HepG2 (cell line): ENCODE data around the gene MYLK2.

Experiments used
- ARHGAP35 ChIP-seq: sonication (generic); formaldehyde crosslinking; IDR thresholded peaks from 2 replicates; pipeline ENCODE4 v1.9.0; 2022; ENCODE audit warnings: mild to moderate bottlenecking, inconsistent platforms, moderate library complexity, missing genetic modification reagents, borderline replicate concordance
- ATF4 ChIP-seq, 2 experiments: fragments of 450-650 bp in 1 of 2; sonication (generic) in 1 of 2; formaldehyde crosslinking; IDR thresholded peaks; 2 replicates each; pipeline versions ENCODE4 v1.5.0 to v1.8.0; 2020 to 2022; ENCODE audit warnings: mild to moderate bottlenecking in 1 of 2, missing genetic modification reagents in 1 of 2
- GABPA ChIP-seq, 2 experiments: IDR thresholded peaks; 2 replicates each; pipeline ENCODE4 v1.6.1; 2011 to 2016; ENCODE audit warnings: low read depth in 2 of 2, low read length in 1 of 2, missing biosample characterization in 1 of 2, missing genetic modification characterization in 1 of 2
- IRF2 ChIP-seq: IDR thresholded peaks from 2 replicates; pipeline ENCODE4 v1.6.1; 2018; ENCODE audit warnings: missing genetic modification reagents, missing compliant biosample characterization
- MYC ChIP-seq: sonication (generic); formaldehyde crosslinking; IDR thresholded peaks from 2 replicates; pipeline ENCODE4 v1.9.0; 2021; ENCODE audit warnings: missing genetic modification reagents, borderline replicate concordance
- PHF8 ChIP-seq: sonication (generic); formaldehyde crosslinking; IDR thresholded peaks from 2 replicates; pipeline ENCODE4 v1.5.0; 2020; ENCODE audit warnings: missing genetic modification reagents
- POLR2AphosphoS5 ChIP-seq: IDR thresholded peaks from 2 replicates; pipeline ENCODE4 v1.6.1; 2012; ENCODE audit warnings: low read depth, low read length
- ZHX1 ChIP-seq: sonication (generic); formaldehyde crosslinking; IDR thresholded peaks from 2 replicates; pipeline ENCODE4 v1.8.1; 2022; ENCODE audit warnings: low read depth, mild to moderate bottlenecking, missing genetic modification reagents
- ZNF251 ChIP-seq: sonication (generic); formaldehyde crosslinking; IDR thresholded peaks from 2 replicates; pipeline ENCODE4 v1.9.0; 2021; ENCODE audit warnings: mild to moderate bottlenecking, missing genetic modification reagents
- ZNF740 ChIP-seq: sonication (generic); formaldehyde crosslinking; IDR thresholded peaks from 2 replicates; pipeline ENCODE4 v1.4.0; 2020; ENCODE audit warnings: missing genetic modification reagents

GRCh38 chr20:31861385-31862156 is 42.4 kb downstream of the MYLK2 start:
- TF ChIP-seq MYC (CRISPR knock-in tag), result no peak
- TF ChIP-seq ZHX1, result no peak
- no peak for TF ChIP-seq IRF2 (CRISPR knock-in tag)
- no peak for TF ChIP-seq GABPA (IDR thresholded peaks at IDR 0.05; ENCODE audit: low read depth, low read length)
- TF ChIP-seq GABPA (CRISPR knock-in tag; IDR thresholded peaks at IDR 0.05; ENCODE audit: low read depth), result no peak
- no peak for TF ChIP-seq PHF8 (CRISPR knock-in tag)
- TF ChIP-seq POLR2AphosphoS5, result no peak
- TF ChIP-seq ZNF251 (CRISPR knock-in tag), result no peak
- no peak for TF ChIP-seq ATF4 (CRISPR knock-in tag; IDR thresholded peaks at IDR 0.05)
- no peak for TF ChIP-seq ARHGAP35 (CRISPR knock-in tag)
- TF ChIP-seq ZNF740 (CRISPR knock-in tag), result no peak
